Measurements from ENCODE around the gene TMEM63C.

TMEM63C gene

GRCh38 chr14:77181603-77182437 lies at the start of gene TMEM63C:
TMEM63C (plus strand) TSS chr14:77181798; CDS start chr14:77218814, 37,016 bp downstream.
- peak; percentile 99 for DNase-seq

GRCh38 chr14:77131871-77132486 lies 49.6 kb upstream of the TMEM63C start:
- DNase-seq = no peak

- DNase-seq = no peak
Observed at GRCh38 chr14:77133720-77134338, 47.8 kb upstream of the TMEM63C start.

GRCh38 chr14:77139022-77139421 lies 42.6 kb upstream of the TMEM63C start:
- DNase-seq = no peak

- peak; percentile 73 for DNase-seq
Observed at GRCh38 chr14:77139540-77140358, 41.8 kb upstream of the TMEM63C start.

GRCh38 chr14:77140359-77141213 lies 41.0 kb upstream of the TMEM63C start:
- peak; percentile 67 for DNase-seq

- DNase-seq = peak; percentile 72
Observed at GRCh38 chr14:77141214-77142004, 40.2 kb upstream of the TMEM63C start, which contains the start of gene ZDHHC22. ZDHHC22 (minus strand) TSS chr14:77141791; CDS start chr14:77139738, 2,053 bp downstream.

- no peak for DNase-seq
Observed at GRCh38 chr14:77142005-77142800, 39.4 kb upstream of the TMEM63C start.

GRCh38 chr14:77143071-77143470 lies 38.5 kb upstream of the TMEM63C start:
- DNase-seq = no peak

GRCh38 chr14:77144412-77145115 lies 37.0 kb upstream of the TMEM63C start:
- DNase-seq = peak; percentile 66

- DNase-seq = no peak
Observed at GRCh38 chr14:77145975-77146740, 35.4 kb upstream of the TMEM63C start.

GRCh38 chr14:77148510-77149231 lies 32.9 kb upstream of the TMEM63C start:
- DNase-seq = peak; percentile 32

- DNase-seq = peak; percentile 59
Observed at GRCh38 chr14:77151245-77151644, 30.4 kb upstream of the TMEM63C start.

- DNase-seq = peak; percentile 86
Observed at GRCh38 chr14:77151918-77152588, 29.5 kb upstream of the TMEM63C start.

- no peak for DNase-seq
Observed at GRCh38 chr14:77153802-77154201, 27.8 kb upstream of the TMEM63C start.

GRCh38 chr14:77154421-77154820 lies 27.2 kb upstream of the TMEM63C start:
- DNase-seq = no peak

- no peak for DNase-seq
Observed at GRCh38 chr14:77155083-77155482, 26.5 kb upstream of the TMEM63C start.
